Putamen (tissue), 1 donor: ENCODE measurements around the gene SH2D4B.

Experiments used
- DNase-seq: peaks from one replicate; pipeline ENCODE4 v3.0.0-alpha.2; 2016; ENCODE audit warnings: low spot score

SH2D4B gene

GRCh38 chr10:80504158-80504811 is 33.4 kb upstream of the SH2D4B start:
- no peak for DNase-seq

GRCh38 chr10:80504897-80505465 is 32.7 kb upstream of the SH2D4B start:
- DNase-seq: no peak

GRCh38 chr10:80506189-80506575 is 31.5 kb upstream of the SH2D4B start:
- no peak for DNase-seq

GRCh38 chr10:80506836-80507487 is 30.7 kb upstream of the SH2D4B start:
- DNase-seq: no peak

GRCh38 chr10:80509108-80509402 is 28.6 kb upstream of the SH2D4B start:
- DNase-seq: no peak

GRCh38 chr10:80509403-80510161 is 28.1 kb upstream of the SH2D4B start:
- no peak for DNase-seq

GRCh38 chr10:80512031-80512526 is 25.6 kb upstream of the SH2D4B start:
- no peak for DNase-seq

GRCh38 chr10:80513106-80513505 is 24.6 kb upstream of the SH2D4B start:
- no peak for DNase-seq

GRCh38 chr10:80515511-80515910 is 22.2 kb upstream of the SH2D4B start:
- DNase-seq: no peak

- no peak for DNase-seq
Measured at GRCh38 chr10:80515941-80516340, 21.8 kb upstream of the SH2D4B start.

GRCh38 chr10:80516506-80517075 is 21.1 kb upstream of the SH2D4B start:
- no peak for DNase-seq

- DNase-seq: no peak
Measured at GRCh38 chr10:80517416-80518142, 20.1 kb upstream of the SH2D4B start.

- no peak for DNase-seq
Measured at GRCh38 chr10:80518143-80518806, 19.4 kb upstream of the SH2D4B start.

- no peak for DNase-seq
Measured at GRCh38 chr10:80518807-80519360, 18.8 kb upstream of the SH2D4B start.

GRCh38 chr10:80519936-80520650 is 17.6 kb upstream of the SH2D4B start:
- DNase-seq: no peak

GRCh38 chr10:80520661-80521470 is 16.8 kb upstream of the SH2D4B start:
- no peak for DNase-seq

GRCh38 chr10:80522756-80523363 is 14.8 kb upstream of the SH2D4B start:
- DNase-seq: no peak

GRCh38 chr10:80523773-80524172 is 13.9 kb upstream of the SH2D4B start:
- no peak for DNase-seq
